AG10803 (cell line): ENCODE data around the gene SETBP1.

Source experiments
- DNase-seq: peaks from one replicate; pipeline ENCODE4 v3.0.0; 2010; ENCODE audit warnings: low read depth
- H3K4me3 ChIP-seq: 2 replicates; pipeline ENCODE4 v1.5.1; 2011; ENCODE audit warnings: mild to moderate bottlenecking, low read length, control low read depth
- TF ChIP-seq, protein P1 (sequence below): conservative IDR thresholded peaks from 2 replicates; pipeline ENCODE4 v1.5.1; 2011; ENCODE audit warnings: mild to moderate bottlenecking, low read length, control low read depth, inconsistent platforms

SETBP1 gene

DNA sequence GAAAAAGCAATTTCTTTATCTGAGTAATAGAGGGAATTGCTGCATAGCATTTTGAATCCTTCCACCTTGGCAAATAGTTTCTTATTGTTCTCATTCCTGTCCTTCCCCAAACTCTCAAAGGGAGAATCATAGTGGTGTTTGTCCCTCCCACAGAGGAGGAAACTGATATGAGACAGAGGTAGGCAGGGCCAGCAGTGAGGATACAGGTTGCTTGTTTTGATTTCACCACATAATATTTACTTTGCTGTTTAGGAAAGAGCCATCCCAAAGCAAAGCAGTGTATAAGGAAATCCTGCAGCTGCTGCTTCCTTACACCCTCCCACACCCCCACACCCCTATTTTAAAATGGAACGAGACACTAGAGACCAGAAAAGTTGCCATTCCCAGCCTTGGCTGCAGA is 195.3 kb downstream of the SETBP1 start:
- H3K4me3 ChIP-seq = no peak overlapping the region
- TF ChIP-seq, protein P1, sequence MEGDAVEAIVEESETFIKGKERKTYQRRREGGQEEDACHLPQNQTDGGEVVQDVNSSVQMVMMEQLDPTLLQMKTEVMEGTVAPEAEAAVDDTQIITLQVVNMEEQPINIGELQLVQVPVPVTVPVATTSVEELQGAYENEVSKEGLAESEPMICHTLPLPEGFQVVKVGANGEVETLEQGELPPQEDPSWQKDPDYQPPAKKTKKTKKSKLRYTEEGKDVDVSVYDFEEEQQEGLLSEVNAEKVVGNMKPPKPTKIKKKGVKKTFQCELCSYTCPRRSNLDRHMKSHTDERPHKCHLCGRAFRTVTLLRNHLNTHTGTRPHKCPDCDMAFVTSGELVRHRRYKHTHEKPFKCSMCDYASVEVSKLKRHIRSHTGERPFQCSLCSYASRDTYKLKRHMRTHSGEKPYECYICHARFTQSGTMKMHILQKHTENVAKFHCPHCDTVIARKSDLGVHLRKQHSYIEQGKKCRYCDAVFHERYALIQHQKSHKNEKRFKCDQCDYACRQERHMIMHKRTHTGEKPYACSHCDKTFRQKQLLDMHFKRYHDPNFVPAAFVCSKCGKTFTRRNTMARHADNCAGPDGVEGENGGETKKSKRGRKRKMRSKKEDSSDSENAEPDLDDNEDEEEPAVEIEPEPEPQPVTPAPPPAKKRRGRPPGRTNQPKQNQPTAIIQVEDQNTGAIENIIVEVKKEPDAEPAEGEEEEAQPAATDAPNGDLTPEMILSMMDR = no peak
- DNase-seq = no peak

DNA sequence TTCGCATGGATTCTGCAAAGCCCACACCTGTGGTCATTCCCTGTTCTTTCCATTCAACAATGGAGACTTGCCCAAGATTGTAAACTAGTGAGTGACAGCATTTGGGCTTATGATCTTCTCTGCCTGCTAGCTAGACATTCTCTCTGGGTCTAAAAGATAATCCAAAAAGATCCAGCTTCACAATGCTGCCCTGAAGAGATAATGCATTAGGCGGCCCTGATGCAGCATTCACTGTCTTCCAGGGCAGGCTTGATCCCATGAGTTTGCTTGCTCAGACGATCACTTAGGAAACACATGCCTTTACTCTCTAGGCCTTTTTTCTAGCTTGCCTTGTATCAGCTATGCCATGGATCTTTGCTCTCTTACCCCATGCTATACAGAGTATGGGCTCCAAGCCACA is 196.1 kb downstream of the SETBP1 start:
- no peak overlapping the region for H3K4me3 ChIP-seq
- TF ChIP-seq, protein P1 = no peak
- DNase-seq = no peak

DNA sequence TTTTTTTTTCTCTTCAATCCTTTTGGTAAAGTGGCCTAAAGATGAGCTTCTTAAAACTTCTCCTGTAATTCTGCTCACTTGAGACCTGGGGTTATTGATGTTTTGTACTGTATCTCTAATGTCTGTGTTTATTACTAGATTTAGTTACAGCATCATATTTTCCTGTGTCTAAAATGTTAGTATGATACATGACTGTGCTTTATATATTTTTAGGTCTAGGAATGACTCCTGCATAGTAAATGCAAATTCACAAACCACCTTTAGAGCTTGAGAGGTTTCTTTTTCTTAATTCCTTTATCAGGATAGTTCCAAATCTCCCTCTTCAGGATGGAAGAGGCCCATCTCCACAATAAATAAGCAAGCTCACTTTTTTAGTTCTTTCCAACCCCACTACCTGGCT is 197.6 kb downstream of the SETBP1 start:
- DNase-seq = no peak
- TF ChIP-seq, protein P1 = no peak
- no peak overlapping the region for H3K4me3 ChIP-seq

DNA sequence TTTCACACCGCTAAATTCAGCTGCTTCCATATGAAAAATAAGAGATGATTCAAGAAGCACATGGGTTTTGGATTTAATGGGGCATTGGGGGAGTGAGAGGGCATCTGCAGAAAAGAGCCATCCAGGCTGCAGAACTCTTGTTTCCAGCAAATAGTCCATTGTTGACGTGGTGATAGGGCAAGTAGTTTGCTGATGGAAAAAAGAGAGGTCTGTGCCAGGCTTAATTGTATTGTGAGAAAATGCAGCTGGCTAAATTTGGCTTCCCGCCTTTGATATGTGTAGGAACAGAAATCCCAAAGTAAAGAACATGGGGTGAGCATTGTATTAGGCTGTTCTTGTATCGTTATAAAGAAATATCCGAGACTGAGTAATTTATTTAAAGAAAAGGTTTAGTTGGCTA is 199.5 kb downstream of the SETBP1 start:
- DNase-seq = no peak
- TF ChIP-seq, protein P1 = no peak
- H3K4me3 ChIP-seq = no peak overlapping the region

DNA sequence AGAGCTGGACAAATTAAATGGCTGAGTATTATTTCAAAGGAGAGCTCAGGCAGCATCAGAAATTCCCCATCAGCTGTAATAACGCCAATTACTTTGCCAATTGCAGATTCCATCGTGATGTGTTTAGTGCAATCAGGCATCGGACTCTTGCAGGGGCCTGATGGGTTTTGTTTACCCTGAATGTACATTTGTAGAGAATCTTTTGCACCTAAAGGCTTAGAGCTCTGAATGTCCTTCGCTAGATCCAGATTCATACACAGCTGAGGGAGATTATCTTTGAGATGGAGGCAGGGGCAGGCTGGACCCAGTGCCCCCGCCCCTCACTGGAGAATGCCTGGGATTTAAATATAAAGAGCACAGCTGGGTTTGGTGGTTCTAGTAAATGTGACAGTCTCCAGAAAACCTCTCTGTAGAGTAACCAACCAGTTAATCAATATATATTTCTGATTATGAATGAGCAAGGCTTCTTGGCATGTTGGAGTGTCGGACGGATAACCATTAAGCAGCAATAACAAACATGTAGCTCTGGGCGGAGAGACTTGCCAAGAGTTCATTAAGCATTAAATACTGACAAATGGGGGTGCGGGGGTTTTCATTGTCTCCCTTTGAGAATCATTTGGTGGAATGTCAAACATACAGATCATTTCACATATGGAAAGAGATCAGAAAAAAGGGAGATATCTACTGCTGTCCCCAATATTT is 200.9 kb downstream of the SETBP1 start:
- no peak overlapping the region for H3K4me3 ChIP-seq
- TF ChIP-seq, protein P1 = no peak
- no peak for DNase-seq

DNA sequence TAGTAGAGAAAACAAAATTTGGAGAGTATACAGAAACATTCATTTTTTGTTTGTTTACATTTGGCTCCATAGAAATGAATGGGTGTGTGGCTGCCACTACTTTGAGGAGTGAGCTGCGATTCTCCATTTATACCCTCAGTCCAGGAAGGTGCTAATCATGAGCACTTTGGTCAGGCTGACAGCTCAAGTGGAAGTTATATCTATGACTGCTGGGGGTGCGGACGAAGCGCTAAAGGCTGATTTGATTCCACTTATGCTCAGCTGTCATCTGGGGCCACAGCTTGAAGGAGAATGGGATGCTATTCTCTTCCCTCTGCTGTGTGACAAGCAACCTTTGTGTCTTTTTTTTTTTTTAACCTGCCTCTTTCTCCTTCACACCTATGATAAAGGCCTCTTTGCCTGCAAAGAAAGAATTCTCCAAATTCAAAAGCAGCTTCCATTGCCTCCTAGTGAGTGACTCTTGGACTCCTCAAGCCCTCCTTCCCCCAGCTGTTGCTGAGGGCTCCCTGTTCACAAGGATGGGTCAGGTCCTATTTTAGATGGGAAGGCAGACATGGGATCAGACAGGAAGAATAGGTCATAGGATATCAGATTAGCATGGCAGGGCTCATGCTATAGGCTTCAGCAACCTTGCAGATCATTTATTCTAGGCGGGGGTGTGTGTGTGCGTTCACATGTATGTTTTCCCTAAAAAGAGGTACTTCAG is 201.6 kb downstream of the SETBP1 start:
- TF ChIP-seq, protein P1 = no peak
- no peak for DNase-seq
- no peak overlapping the region for H3K4me3 ChIP-seq

DNA sequence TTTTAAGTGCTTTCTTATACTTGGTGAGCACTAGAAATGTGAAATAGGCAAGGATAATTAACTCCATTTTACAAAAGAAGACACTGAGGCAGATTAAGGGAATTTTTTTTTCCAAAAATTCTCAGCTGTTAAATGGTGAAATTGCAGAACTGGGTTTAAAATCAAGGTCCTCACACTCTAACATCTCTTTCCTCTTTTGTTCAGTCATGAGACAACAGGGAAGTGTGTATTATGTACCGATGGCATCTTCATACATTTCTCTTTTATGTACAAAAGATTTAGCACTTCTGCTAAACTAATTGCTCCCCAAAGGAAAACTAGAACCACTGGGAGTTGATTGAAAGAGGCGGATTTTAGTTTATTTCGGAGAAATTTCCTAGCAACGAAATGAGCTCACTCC is 203.0 kb downstream of the SETBP1 start:
- no peak overlapping the region for H3K4me3 ChIP-seq
- TF ChIP-seq, protein P1 = no peak
- DNase-seq = no peak
